ENCODE data around the gene MAP2K5.

GRCh38 chr15:67545864-67546263, 3.4 kb downstream of the MAP2K5 start:
- TF ChIP-seq CTCF (conservative IDR thresholded peaks at IDR 0.05 in 1 of 2, IDR thresholded peaks at IDR 0.05 in 1 of 2; ENCODE audit: extremely low read depth in 1 of 2, insufficient read depth in 1 of 2, low read depth in 1 of 2, low read length in 2 of 2) (no peak), EZH2 (IDR thresholded peaks at IDR 0.05; ENCODE audit: borderline replicate concordance, low read length) (no peak)
